ENCODE results near the gene SLC23A3. TPM values are rescaled to one million over a fixed set of nuclear protein-coding genes. Genes with fewer than 3 reads are reported as not detected.
A peak's percentile ranks its signal among the peaks of the same experiment; 100 is the strongest.

SLC23A3 gene
- total and polyA plus RNA-seq, 10 of the 15 experiments (the other 5 are each of a cell fraction or from before 2014, with no cell fraction given): 0.07 to 1.0 (median 0.40) TPM; not detected in 1

GRCh38 chr2:219206328-219207133, 36.7 kb upstream of the SLC23A3 start, which contains the start of gene ZFAND2B:
Gene ZFAND2B (plus strand): TSS chr2:219206782. CDS start chr2:219206988, 206 bp downstream.
- ChIA-PET POLR2A (interaction anchor here (0.6 to 4.0 kb wide), 24 partner anchors 11 to 635 kb away, joined by 3 to 47 read pairs (median 5); partner anchors contain the start of genes ANKZF1, ATG9A, CNPPD1 and DNPEP), CTCF (interaction anchor here (0.6 to 2.1 kb wide), 14 partner anchors 8 to 88 kb away, joined by 3 to 19 read pairs (median 4); partner anchors contain the start of genes ANKZF1, ATG9A, CNPPD1 and NHEJ1), RAD21 (ENCODE audit: unreplicated experiment) (interaction anchor here (0.7 to 2.9 kb wide), 14 partner anchors 10 to 88 kb away, joined by 3 to 21 read pairs (median 6); partner anchors contain the start of genes CNPPD1, DNAJB2, GLB1L and SLC23A3), SMC1A (ENCODE audit: uncharacterized antibody, unreplicated experiment) (interaction anchor here (1.0 to 3.1 kb wide), 13 partner anchors 10 to 89 kb away, joined by 3 to 14 read pairs (median 5); partner anchors contain the start of genes ABCB6, CNPPD1, GLB1L and SLC23A3)
- peak within 1 kb of the TSS; percentile 96 for H2AFZ ChIP-seq (ENCODE audit: control insufficient read depth, low read depth, low read length)
- H3K4me3 ChIP-seq: peak within 1 kb of the TSS; percentile 50
- DNase-seq (ENCODE audit: low read depth, low spot score) (peak; percentile 52), ATAC-seq (peak; percentile 99), FAIRE-seq (peak; percentile 49)
- H3K9ac ChIP-seq (ENCODE audit: control insufficient read depth, insufficient read depth, low read length): peak within 1 kb of the TSS; percentile 67
- H3K36me3 ChIP-seq (ENCODE audit: control insufficient read depth in 2 of 2, insufficient read depth in 2 of 2, low read length in 1 of 2): peaks cover 0 to 4% of the 10 kb centered on the region in 2 experiments; a peak in 1 of 4 replicates
- WGBS (ENCODE audit: insufficient coverage, insufficient replicate concordance, low lambda C conversion rate, missing lambda C conversion rate): under 1% methylated on average over 38 of the region's 76 CpGs
- TSS peak; percentile 94 for BruUV-seq (replicated peaks)
- H3K4me2 ChIP-seq (ENCODE audit: control insufficient read depth, insufficient read depth): peak within 1 kb of the TSS; percentile 92
- no peaks in the 10 kb centered on the region for H3K9me3 ChIP-seq (replicated peaks; ENCODE audit: control insufficient read depth, insufficient read depth, low read length)
- H3K27ac ChIP-seq (ENCODE audit: control insufficient read depth, insufficient read depth): peak within 1 kb of the TSS; percentile 72
- in situ Hi-C loops (cut with MboI) (loop anchor here (5.0 kb wide), 1 partner anchor 34 kb away; the partner anchor contains the start of gene SLC23A3), intact Hi-C loops (cut with micrococcal nuclease; ENCODE audit: unreplicated experiment) (loop anchor here (2.0 to 5.0 kb wide), 2 partner anchors 30 to 71 kb away; partner anchors contain the start of genes CNPPD1 and DNAJB2)
- H4K20me1 ChIP-seq (ENCODE audit: control insufficient read depth, insufficient read depth): no peaks in the 10 kb centered on the region
- no peaks in the 10 kb centered on the region; the same call in 1 of the 2 replicates for H3K79me2 ChIP-seq (ENCODE audit: control insufficient read depth, insufficient read depth, low read length)
- peaks cover 8% of the 10 kb centered on the region for H3K4me1 ChIP-seq (ENCODE audit: control insufficient read depth, insufficient read depth, low read length)
- no peaks in the 10 kb centered on the region for H3K27me3 ChIP-seq (replicated peaks in 1 of 2; ENCODE audit: control insufficient read depth in 2 of 2, insufficient read depth in 2 of 2, low read length in 1 of 2)
- TF ChIP-seq BRCA1 (IDR thresholded peaks at IDR 0.05; ENCODE audit: low read depth, low read length): no peak
- peak; percentile 73 for TF ChIP-seq ATF7 (IDR thresholded peaks at IDR 0.05; ENCODE audit: low read depth)
- no peak for TF ChIP-seq ATF2 (IDR thresholded peaks at IDR 0.05; ENCODE audit: low read length)
- TF ChIP-seq SPI1 (IDR thresholded peaks at IDR 0.05; ENCODE audit: borderline replicate concordance, insufficient read depth, low read depth, low read length): 0 out of 2 replicates have a peak, but pooled peaks have one; percentile 1
- TF ChIP-seq NKRF (conservative IDR thresholded peaks at IDR 0.05): peak; percentile 63
- no peak for TF ChIP-seq RCOR1 (conservative IDR thresholded peaks at IDR 0.05; ENCODE audit: low read depth, low read length)
- TF ChIP-seq ZNF622 (IDR thresholded peaks at IDR 0.05): no peak
- TF ChIP-seq IKZF1 (conservative IDR thresholded peaks at IDR 0.05): peak; percentile 56
- TF ChIP-seq MTA2 (IDR thresholded peaks at IDR 0.05; ENCODE audit: low read depth): no peak
- 0 out of 2 replicates have a peak, but pooled peaks have one; percentile 13 for TF ChIP-seq ELK1 (IDR thresholded peaks at IDR 0.05; ENCODE audit: low read depth, low read length)
- TF ChIP-seq JUND (IDR thresholded peaks at IDR 0.05; ENCODE audit: low read depth, low read length): peak; percentile 68; the same call in 1 of the 2 replicates
- peak; percentile 77 for TF ChIP-seq SMAD1 (IDR thresholded peaks at IDR 0.05; ENCODE audit: low read depth, partially characterized antibody)
- no peak for TF ChIP-seq ZNF384 (IDR thresholded peaks at IDR 0.05; ENCODE audit: borderline replicate concordance, low read depth, low read length)
- TF ChIP-seq PML (IDR thresholded peaks at IDR 0.05; ENCODE audit: low read length): peak; percentile 96
- peak; percentile 83 for TF ChIP-seq CREB1 (IDR thresholded peaks at IDR 0.05; ENCODE audit: low read depth)
- no peak for TF ChIP-seq WRNIP1 (IDR thresholded peaks at IDR 0.05; ENCODE audit: borderline replicate concordance, low read depth, low read length)
- no peak for TF ChIP-seq RFX5 (IDR thresholded peaks at IDR 0.05; ENCODE audit: low read depth, low read length)
- peak; percentile 90 for TF ChIP-seq TAF1 (IDR thresholded peaks at IDR 0.05; ENCODE audit: borderline replicate concordance, low read depth, low read length)
